HG03095 (cell line): Measurements from ENCODE around the gene PTS.
A peak's percentile ranks its signal among the peaks of the same experiment; 100 is the strongest.
"Not testable (repeated sequence)": the region's sequence is repeated elsewhere in the genome, so short reads cannot be mapped to it uniquely, and the experiment has no call there.

ENCODE experiments used
- ATAC-seq: cut with Tn5 transposase; IDR thresholded peaks from one replicate; pipeline ENCODE4 v1.9.1; 2021; ENCODE audit warnings: moderate library complexity; ENCODE audit not compliant: unreplicated experiment

PTS gene

DNA sequence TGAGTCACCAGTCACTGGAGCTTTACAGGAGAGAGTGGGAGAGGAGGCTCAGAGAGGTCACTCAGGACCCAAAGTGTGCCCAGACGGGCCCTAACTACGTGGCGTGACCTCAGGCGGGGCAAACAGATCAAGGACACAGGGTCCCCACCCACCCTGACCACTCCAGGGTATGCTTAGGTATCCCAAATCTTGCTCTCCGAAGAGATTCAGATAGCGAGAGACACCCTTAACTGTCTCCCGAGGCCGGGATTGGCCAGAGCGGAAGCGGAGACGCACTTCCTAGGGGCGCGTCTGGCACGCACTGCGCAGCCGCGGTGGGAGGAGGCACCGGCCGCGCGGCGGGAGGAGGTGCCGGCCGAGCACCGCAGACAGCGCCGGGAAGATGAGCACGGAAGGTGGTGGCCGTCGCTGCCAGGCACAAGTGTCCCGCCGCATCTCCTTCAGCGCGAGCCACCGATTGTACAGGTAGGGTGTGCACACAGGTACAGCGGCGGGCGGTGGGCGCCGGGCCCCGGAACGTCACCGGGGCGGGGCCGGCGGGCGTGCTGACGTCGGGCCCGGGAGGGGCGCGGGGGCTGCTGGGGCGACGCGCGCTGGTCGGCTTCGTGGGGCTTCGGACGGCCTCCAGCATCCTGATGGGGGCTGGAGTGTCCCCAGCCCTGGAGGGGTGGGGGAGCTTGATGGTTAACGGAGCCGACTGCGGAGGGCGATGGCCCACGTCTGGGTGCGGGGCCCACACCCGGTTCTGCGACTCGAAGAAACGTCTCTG, at the start of gene PTS:
Gene PTS (plus strand): TSS at position 367 of the 769 bp plus-strand sequence. CDS start 16 bp downstream, at position 383.
- ATAC-seq = peak; percentile 97

- ATAC-seq = no peak
These were observed 48.6 kb upstream of the PTS start for GRCh38 chr11:112177589-112177988.

GRCh38 chr11:112178428-112178827, 47.8 kb upstream of the PTS start:
- ATAC-seq = no peak

DNA sequence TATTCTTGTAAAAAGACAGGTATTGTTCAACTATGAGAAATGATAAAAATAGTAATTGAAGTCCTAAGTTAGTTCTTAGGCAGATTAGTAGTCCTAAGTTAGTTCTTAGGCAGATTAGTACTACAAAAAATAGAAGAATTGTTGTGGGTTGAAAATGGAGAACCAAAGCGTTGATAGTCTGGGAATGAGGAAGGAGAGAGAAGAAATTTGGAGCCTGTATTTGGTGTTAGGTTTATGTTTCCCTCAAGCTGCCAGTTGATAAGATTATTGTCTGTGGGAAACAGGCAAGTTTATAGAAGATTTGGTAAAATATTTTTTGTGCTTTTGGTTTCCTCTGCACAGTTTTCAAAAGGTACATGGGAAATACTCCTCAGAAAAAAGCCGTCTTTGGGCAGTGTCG, 47.3 kb upstream of the PTS start:
- ATAC-seq = no peak

DNA sequence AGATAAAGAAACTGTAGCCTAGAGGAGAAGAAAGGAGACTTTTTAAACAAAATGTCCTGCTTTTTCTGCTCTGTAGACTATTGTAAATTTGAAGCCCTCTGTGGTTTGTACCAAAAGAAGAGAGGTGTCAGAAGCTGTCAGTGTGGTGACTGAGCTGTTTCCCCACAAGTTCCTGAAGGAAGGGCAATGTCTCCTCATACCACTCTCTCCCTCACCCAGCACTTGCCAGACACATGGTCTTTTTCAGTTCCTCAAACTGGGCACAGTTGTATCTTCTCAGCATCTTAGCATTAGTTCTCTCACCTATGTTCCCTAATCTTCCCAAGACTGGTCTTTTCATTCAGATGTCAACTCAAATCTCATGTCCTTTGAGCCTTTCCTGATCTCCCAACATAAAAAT, 46.6 kb upstream of the PTS start:
- ATAC-seq = no peak

GRCh38 chr11:112182867-112183266, 43.4 kb upstream of the PTS start:
- no peak for ATAC-seq

DNA sequence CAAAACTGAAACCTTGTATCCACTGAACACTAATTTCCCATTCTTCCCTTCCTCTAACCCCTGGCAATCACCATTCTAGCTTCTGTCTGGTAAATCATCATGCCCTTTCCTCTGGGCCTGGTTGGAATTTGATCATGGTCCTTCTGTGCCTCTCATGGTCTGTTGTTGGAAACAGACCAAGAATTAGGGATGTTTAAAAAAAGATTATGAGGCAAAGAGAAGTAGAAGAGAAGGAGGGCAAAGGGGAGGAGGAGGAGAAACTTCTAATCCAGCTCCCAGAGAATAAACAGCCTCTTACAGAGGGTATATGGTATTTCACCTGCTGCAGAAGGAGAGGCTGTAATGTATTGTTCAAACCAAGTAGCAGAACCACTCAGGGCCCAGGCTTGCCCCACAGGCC, 40.3 kb upstream of the PTS start:
- ATAC-seq = no peak

DNA sequence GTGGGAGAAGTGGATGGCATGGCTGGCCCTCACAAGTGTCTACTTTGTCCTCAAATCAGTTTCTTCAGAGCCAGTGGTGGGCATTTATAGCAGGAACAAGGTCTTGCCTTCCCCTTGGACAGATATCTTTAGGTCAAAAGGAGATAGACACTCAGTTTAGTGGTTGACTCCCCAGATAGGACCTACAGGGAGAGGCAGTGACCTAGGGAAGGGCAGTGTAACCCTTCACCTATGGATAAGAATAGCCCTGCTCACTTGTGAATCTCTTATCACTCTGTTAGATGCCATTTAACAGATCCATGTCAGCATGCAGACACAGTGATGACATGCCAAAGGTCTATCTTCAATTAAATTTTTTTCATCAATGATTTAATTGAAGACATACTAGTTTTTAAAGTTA, 39.9 kb upstream of the PTS start:
- no peak for ATAC-seq

DNA sequence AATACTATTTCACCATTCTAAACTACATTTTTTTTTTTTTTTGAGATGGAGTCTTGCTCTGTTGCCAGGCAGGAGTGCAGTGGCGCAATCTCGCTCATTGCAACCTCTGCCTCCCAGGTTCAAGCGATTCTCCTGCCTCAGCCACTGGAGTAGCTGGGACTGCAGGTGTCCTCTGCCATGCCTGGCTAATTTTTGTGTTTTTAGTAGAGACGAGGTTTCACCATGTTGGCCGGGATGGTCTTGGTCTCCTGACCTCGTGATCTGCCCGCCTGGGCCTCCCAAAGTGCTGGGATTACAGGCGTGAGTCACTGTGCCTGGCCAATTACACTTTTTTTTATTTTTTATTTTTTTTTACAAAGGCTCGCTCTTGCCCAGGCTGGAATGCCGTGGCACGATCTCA, 31.1 kb upstream of the PTS start:
- not testable (repeated sequence) for ATAC-seq

DNA sequence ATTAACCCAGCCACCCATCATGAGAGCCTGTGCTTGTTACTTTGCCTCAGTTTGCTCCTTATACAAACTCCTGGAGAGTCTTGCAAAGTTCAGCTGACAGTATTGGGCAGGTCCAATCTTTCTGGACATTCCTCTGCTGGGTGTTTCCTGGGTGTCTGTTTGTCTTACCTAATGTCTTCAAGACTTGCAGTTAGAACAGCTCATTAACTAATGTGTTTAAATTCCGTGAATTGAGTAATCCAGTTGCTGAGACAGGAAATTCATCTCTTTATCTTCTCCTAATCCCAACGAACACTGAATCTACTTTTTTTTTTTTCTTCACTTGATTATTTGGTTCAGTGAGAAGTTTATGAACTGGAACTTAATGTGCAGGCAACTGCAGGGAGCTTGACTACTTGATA, 30.3 kb upstream of the PTS start:
- no peak for ATAC-seq

GRCh38 chr11:112196519-112197087, 29.6 kb upstream of the PTS start:
- no peak for ATAC-seq

DNA sequence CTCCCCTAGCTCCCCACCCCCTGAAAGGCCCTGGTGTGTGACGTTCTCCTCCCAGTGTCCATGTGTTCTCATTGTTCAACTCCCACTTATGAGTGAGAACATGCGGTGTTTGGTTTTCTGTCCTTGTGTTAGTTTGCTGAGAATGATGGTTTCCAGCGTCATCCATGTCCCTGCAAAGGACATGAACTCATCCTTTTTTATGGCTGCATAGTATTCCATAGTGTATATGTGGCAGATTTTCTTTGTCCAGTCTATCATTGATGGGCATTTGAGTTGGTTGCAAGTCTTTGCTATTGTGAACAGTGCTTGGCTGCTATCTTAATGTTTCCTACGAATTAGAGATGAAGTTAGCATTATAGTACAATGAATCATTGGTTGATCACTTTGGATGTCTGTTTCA, 27.1 kb upstream of the PTS start:
- ATAC-seq = not testable (repeated sequence)

GRCh38 chr11:112200252-112200651, 26.0 kb upstream of the PTS start:
- ATAC-seq = no peak

GRCh38 chr11:112206071-112206470, 20.2 kb upstream of the PTS start:
- ATAC-seq = no peak

- no peak for ATAC-seq
These were observed 15.3 kb upstream of the PTS start for GRCh38 chr11:112210890-112211289.

DNA sequence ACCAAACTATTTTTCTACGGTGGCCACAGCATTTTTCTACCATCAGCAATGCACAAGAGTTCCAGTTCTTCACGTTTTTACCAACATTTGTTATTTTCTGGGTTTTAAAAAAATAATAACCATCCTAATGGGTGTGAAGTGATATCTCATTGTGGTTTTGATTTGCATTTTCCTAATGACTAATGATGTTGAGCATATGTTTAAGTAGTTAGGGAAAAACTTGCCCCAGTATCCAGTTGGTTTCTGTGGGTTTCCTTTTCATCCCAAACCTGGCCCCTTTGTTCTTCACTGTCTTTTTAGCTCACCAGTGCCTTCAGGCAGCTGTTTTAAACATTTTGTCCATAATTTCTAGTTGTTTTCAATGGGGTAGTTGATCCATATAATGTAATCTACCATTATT, 14.7 kb upstream of the PTS start:
- no peak for ATAC-seq

DNA sequence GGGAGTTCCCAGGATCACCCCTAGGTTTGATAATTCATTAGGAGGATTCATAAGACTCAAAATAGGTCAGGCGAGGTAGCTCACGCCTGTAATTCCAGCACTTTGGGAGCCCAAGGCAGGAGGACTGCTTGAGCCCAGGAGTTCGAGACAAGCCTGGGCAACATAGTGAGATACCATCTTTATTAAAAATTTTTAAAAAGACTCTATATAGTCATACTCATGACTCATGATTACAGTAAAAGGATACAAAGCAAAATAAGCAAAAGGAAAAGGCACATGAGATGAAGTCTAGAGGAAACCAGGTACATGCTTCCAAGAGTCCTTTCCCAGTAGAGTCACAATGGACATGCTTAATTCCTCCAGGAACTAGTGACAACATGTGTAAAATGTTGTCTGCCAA, 13.9 kb upstream of the PTS start:
- ATAC-seq = no peak

DNA sequence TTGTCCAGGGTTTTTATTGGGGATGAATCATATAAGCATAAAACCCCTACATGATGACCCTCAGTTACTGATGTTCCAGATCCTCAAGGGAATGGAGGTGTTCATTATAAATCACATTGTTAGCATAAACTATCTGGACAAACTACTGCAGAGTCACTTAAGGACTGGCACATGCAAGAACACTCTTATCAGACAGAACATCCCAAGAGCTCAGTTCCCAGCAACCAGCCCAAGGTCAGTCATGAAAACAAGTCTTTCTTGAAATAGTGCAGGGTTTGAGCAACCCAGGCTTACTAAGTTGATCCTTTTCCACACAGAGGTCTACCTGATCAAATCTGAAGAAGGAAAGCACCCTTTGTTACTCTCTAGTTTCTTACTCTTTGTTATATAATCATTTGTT, 13.5 kb upstream of the PTS start:
- no peak for ATAC-seq

- no peak for ATAC-seq
These were observed 12.5 kb upstream of the PTS start for GRCh38 chr11:112213753-112214152.

DNA sequence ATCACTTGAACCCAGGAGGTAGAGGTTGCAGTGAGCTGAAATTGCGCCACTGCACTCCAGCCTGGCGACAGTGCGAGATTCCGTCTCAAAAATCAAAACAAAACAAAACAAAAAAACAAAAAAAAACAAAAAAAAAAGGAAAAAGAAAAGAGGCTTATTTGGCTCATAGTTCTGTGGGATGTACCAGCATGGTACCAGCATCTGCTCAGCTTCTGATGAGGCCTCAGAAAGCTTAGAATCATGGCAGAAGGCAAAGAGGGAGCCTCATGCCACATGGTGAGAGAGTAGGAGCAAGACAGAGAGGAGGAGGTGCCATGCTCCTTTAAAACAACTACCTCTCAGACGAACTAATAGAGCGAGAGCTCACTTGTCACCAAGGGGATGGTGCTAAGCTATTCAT, 10.6 kb upstream of the PTS start:
- no peak for ATAC-seq

DNA sequence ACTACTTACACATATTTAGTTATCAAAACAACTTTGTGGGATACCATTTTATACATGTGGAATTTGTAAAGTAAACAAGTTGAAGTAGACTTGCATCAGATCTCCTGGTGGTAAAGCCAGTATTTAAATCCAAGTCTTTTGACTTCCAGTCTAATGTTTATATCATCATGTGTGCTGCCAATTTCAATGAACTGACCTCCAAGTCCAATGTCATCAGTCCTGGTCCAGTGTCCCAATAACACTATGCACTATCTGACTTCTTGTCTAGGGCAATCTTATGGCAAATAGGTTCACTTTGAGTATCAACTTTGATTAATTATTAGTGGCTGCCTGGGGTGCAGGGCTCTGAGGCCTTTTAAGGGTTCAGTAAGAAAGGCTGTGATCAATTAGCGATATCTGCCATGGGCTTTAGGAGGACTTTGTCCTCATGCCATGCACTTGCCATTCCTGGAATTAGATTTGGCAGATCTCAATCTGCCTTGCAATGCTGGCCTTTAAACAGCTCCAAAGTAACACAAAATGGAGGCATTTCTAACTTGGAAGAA, 9.6 kb upstream of the PTS start:
- no peak for ATAC-seq

- peak; percentile 88 for ATAC-seq
These were observed 6.6 kb upstream of the PTS start for GRCh38 chr11:112219476-112220232.
